Measurements from ENCODE around the gene GRAMD1A.

- TF ChIP-seq CTCF (IDR thresholded peaks at IDR 0.05; ENCODE audit: low read depth, low read length, poor library complexity, severe bottlenecking) (no peak), EZH2phosphoT487 (IDR thresholded peaks at IDR 0.05; ENCODE audit: borderline replicate concordance, low read length) (no peak)
Observed at GRCh38 chr19:34988119-34988518, 12.0 kb upstream of the GRAMD1A start.
